Measurements from ENCODE around the gene ZNF141.

ZNF141 gene

DNA sequence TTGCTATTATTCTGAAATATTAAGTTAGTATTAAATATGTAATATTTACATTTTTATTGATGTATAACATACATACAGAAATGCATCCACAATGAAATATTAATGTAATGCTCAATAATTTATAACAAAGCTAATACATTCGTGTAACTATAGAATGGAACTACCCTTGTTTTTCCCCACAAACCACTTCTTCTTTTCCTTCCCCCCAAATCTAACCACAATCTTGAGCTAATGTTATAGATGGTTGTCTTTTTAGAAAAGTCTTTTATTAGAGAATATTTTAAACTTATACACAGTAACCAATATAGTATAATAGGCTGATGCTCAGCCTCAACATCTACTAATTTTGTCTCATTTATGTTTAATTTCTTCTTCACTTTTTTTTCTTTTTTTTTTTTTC is 27.8 kb upstream of the ZNF141 start:
- TF ChIP-seq, protein P1, sequence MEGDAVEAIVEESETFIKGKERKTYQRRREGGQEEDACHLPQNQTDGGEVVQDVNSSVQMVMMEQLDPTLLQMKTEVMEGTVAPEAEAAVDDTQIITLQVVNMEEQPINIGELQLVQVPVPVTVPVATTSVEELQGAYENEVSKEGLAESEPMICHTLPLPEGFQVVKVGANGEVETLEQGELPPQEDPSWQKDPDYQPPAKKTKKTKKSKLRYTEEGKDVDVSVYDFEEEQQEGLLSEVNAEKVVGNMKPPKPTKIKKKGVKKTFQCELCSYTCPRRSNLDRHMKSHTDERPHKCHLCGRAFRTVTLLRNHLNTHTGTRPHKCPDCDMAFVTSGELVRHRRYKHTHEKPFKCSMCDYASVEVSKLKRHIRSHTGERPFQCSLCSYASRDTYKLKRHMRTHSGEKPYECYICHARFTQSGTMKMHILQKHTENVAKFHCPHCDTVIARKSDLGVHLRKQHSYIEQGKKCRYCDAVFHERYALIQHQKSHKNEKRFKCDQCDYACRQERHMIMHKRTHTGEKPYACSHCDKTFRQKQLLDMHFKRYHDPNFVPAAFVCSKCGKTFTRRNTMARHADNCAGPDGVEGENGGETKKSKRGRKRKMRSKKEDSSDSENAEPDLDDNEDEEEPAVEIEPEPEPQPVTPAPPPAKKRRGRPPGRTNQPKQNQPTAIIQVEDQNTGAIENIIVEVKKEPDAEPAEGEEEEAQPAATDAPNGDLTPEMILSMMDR (IDR thresholded peaks at IDR 0.05; ENCODE audit: extremely low read depth, missing control alignments): no peak
- DNase-seq (ENCODE audit: low spot score): no peak

DNA sequence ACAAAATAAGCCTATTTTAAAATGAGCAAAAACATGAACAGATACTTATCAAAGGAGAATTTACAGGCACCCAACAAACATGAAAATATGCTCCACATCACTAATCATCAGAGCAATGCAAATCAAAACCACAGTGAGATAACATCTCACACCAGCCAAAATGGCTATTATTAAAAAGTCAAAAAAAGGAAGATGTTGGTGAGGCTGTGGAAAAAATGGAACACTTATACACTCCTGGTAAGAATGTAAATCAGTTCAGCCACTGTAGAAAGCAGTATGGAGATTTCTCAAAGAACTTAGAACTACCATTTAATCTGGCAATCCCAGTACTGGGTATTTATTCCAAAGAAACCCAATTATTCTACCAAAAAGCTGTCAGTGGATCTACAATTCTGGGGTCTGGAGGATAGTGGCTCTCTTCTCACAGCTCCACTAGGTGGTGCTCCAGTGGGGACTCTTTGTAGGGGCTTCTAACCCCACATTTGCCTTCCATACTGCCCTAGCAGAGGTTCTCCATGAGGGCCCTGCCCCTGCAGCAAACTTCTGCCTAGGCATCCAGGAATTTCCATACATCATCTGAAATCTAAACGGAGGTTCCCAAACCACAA is 23.2 kb upstream of the ZNF141 start:
- TF ChIP-seq, protein P1 (IDR thresholded peaks at IDR 0.05; ENCODE audit: extremely low read depth, missing control alignments): no peak
- no peak for DNase-seq (ENCODE audit: low spot score)

DNA sequence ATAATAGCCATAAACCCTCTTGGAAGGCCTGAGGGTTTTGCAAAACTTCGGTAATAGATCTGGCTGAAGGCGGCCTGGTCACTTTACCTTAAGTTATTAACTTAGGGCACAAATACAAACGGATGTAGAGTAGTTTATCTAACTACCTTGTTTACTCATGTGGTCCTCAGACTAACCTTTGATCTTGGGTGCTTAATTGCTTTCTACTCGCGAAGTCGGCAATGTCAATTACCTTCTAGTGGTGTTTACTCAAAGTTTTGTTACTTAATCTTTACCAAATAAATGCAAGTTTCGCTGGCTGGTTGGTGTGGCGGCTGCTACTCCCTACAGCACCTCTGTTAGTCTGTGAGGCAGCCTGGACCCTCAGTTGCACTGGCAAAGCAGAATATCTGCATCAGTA is 8.9 kb upstream of the ZNF141 start:
- TF ChIP-seq, protein P1 (IDR thresholded peaks at IDR 0.05; ENCODE audit: extremely low read depth, missing control alignments): no peak
- no peak for DNase-seq (ENCODE audit: low spot score)

DNA sequence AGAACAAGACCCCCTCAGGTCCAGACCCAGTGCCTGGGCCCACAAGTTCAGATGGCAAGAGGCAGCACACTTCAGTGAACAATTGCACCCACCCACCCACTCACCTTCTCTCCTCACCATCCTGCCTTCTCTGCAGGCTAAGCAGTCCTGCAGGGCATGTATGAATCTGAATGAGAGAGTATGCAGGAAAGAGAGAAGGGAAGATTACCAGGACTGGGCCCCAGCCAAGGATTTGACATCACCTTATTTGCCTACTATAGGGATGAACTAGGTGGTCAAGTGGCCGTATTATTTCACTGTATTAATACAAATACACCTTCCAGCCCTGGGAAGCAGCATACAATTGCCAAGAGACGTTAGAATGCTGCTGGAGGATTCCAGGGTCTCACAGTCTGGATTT is 2.1 kb upstream of the ZNF141 start:
- no peak for DNase-seq (ENCODE audit: low spot score)

DNA sequence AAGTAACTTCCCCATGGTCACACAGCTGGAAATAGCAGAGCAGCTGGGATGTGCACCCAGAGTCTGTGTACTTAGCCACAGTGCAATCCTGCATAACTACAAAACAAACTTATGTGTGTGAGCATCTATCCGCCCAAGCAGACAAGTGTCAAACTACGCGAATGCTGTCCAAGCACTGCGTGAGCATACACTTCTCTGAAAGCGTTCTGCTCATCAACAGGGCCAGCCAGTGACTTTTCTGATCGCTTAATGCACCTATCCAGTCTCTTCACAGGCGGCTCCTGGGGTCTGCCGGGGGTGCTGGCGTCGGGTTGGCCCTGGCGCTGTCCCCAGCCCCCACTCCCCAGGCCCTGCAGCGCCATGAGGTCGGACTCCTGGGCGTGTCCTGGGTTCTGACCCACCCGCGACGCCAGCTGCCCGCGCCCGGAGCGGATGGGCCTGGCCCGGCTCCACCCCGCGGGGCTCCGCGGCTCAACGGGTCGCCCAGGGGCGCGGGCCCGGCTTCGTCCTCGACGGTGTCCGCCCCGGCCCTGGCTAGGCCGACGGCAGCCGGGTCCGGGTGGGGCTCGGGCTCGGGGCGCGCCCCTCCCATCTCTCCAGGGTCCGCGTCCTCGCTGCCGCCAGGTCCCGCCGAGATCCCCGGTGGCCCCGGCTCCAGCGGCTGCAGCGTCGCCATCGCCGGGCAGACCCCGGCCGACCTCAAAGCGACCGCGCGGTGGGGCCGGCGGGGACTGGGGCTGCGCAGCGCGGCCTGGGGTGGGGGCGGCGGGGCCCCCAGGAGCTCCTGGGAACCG is 1.3 kb upstream of the ZNF141 start:
- TF ChIP-seq, protein P1 (IDR thresholded peaks at IDR 0.05; ENCODE audit: extremely low read depth, missing control alignments): no peak
- peak; percentile 62 for DNase-seq (ENCODE audit: low spot score)

More for the DNA sequence above, 2.1 kb upstream of the ZNF141 start:
- TF ChIP-seq, protein P1 (IDR thresholded peaks at IDR 0.05; ENCODE audit: extremely low read depth, missing control alignments): no peak

DNA sequence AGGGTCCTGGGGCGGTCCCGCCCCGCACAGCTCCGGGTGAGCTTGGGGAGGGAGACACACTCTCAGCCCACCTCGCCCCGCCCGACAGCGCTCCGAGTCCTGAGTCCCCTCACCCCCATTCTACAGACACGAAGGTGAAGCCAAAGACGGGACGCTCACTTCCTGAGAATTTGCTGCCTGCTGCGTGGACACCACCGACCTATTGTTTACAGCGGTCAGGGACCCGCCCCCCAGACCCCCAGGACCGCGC is 796 bp upstream of the ZNF141 start:
- TF ChIP-seq, protein P1 (IDR thresholded peaks at IDR 0.05; ENCODE audit: extremely low read depth, missing control alignments): no peak
- no peak for DNase-seq (ENCODE audit: low spot score)

DNA sequence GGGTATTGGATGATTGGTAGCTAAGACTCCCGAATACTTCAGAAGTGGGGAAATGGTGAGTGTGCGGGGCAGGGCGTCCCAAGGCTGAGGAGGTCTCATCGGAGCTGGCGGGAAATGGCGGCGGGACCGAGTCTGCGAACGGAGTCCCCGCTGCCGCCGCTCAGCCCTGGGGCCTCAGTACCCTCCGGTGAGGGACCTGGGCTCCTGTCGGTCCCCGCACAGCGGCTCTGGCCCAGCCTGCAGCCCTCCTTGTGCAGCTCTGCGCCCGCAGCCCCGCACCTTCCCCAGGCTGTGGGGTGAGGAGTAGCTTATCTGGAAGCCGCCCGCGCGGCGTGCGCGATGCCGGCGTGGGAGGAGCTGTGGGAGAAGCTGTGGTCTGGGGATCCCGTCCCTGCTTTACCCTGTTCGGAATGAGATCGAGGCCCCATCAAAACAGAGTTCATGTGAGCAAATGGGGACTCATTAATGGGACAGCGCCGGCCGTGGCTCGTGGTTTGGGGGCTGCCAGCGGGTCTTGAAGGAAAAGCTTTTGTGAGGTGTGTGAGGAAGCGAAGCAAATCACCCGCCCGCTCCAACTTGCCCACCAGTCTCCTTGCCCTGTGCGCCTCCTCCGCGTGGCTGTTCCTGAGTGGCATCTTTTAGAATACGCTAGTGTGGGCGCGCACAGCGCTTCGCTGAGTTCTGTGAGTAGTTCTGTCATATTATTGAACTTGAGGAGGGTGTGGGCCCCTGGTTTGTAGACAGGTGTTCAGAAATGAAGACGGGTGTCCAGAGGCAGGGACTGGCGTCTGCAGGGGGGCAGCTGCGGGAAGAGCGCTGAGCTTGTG is 531 bp downstream of the ZNF141 start:
- TF ChIP-seq, protein P1 (IDR thresholded peaks at IDR 0.05; ENCODE audit: extremely low read depth, missing control alignments): no peak
- peak; percentile 8 for DNase-seq (ENCODE audit: low spot score)
